GM19193 (cell line): Measurements from ENCODE around the gene ZNF408.

Experiments
- POLR2A ChIP-seq: IDR thresholded peaks from 4 replicates; pipeline ENCODE4 v1.6.1; 2011; ENCODE audit not compliant: insufficient read depth, insufficient read length; ENCODE audit errors: extremely low read depth

Gene ZNF408

DNA sequence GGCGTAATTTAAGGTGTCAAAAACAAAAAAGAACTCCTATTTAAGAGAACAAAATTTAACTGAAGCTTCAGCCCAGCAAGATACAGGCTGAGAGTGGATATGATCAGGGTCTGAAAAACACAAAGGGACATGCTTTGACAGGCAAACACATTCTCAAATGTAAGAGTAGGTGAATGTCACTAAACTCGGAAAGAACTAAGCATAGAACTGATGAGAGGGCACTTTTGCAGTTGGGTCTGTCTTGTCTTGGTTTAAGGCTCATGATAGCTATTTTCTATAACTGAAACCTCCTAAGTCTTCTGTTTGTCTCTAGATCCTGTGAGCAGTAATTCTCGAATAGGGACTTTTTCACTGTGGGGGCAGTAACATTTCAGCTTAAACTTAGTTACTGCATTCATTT, 45.2 kb downstream of the ZNF408 start:
- no peak for TF ChIP-seq POLR2A

DNA sequence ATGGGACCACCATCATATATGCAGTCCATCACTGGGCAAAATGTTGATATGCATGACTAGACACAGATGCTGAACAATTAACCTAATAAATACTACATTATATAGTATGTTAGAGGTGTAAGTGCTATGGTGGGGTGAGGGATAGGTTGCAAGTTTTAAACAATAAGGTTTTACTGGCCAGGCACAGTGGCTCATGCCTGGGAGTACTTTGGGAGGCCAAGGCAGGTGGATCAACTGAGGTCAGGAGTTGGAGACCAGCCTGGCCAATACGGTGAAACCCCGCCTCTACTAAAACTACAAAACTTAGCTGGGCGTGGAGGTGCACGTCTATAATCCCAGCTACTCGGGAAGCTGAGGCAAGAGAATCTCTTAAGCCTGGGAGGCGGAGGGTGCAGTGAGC, 46.3 kb downstream of the ZNF408 start:
- TF ChIP-seq POLR2A, result no peak
